HEK293 (cell line): ENCODE results near the gene HSD17B12.

Experiments
- CTCF ChIP-seq: fragments of 450-650 bp; formaldehyde crosslinking; IDR thresholded peaks from 2 replicates; pipeline ENCODE4 v1.5.1; 2016; ENCODE audit warnings: missing biosample characterization, missing genetic modification characterization
- ZNF114 ChIP-seq: fragments of 450-650 bp; formaldehyde crosslinking; IDR thresholded peaks from 2 replicates; pipeline ENCODE4 v1.5.0; 2017; ENCODE audit warnings: missing biosample characterization, missing genetic modification characterization
- ZNF239 ChIP-seq: fragments of 450-650 bp; formaldehyde crosslinking; IDR thresholded peaks from 2 replicates; pipeline ENCODE4 v1.5.1; 2016; ENCODE audit warnings: missing biosample characterization, missing genetic modification characterization
- ZNF791 ChIP-seq: fragments of 450-650 bp; formaldehyde crosslinking; IDR thresholded peaks from 2 replicates; pipeline ENCODE4 v1.5.1; 2016; ENCODE audit warnings: missing biosample characterization, missing genetic modification characterization

DNA sequence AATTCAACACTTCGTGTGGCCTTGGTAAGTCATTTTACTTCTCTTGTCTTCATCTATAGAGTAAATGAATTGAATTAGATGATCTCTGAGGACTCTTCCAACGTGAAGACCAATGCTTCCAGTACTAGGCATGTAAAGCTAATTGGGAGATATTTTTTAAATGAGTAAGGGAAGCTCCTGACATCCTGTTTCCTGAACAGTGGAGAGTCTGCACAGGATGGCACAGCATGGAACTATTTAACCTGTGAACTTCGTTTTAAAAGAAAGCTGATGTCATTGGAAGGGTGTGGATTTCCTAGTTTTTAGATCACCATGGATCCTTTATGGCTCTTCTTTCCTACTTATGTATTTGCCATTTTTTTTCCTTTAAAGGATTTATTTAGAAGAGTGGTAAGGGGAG is 48.4 kb upstream of the HSD17B12 start:
- TF ChIP-seq ZNF791 (no peak), CTCF (no peak), ZNF239 (tag by site-specific recombination) (no peak), ZNF114 (no peak)
